AG09319 (cell line): ENCODE results near the gene TNFSF15.
"Not testable (repeated sequence)": the region's sequence is repeated elsewhere in the genome, so short reads cannot be mapped to it uniquely, and the experiment has no call there.

ENCODE experiments used
- DNase-seq: peaks from one replicate; pipeline ENCODE4 v3.0.0-alpha.2; 2010; ENCODE audit warnings: low read depth; ENCODE audit errors: extremely low read depth
- TF ChIP-seq, protein P1 (sequence below): IDR thresholded peaks from 2 replicates; pipeline ENCODE4 v1.5.1; 2011; ENCODE audit warnings: low read depth, mild to moderate bottlenecking, inconsistent platforms, low read length, moderate library complexity

TNFSF15 gene

DNA sequence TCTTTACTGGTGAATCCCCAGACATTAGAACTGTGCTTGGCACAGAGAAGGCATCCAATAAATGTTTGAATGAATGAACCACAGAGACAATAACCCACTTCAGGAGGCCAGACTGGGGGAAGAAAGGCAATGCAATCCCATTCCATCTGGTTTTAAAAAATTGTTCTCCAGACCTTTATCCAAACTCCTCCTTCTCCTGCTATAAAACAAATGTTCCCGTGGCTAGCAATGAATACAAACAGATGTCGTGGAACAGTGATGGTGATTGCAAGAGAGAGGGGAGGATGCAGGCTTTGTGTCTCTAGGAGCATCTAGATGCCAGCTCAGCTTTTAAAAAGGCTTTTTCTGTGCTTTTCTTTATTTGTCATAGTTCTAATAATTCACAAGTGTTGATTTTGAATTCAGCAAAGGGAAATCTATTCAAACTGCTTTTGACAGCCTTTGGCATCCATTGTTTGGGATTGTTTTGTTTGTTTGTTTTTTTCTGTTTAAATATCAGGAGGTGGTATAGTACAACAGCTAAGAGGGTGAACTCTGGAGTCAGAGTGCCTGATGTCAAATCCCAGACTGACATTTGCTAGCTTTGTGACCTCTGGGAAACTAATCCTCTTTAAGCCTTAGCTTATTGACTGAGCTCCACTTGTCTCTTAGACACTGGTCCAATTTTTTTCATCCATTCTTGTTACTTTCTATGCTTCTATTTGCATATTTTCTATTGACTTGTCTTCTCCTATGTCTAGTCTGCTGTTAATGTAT, 59.1 kb downstream of the TNFSF15 start:
- TF ChIP-seq, protein P1, sequence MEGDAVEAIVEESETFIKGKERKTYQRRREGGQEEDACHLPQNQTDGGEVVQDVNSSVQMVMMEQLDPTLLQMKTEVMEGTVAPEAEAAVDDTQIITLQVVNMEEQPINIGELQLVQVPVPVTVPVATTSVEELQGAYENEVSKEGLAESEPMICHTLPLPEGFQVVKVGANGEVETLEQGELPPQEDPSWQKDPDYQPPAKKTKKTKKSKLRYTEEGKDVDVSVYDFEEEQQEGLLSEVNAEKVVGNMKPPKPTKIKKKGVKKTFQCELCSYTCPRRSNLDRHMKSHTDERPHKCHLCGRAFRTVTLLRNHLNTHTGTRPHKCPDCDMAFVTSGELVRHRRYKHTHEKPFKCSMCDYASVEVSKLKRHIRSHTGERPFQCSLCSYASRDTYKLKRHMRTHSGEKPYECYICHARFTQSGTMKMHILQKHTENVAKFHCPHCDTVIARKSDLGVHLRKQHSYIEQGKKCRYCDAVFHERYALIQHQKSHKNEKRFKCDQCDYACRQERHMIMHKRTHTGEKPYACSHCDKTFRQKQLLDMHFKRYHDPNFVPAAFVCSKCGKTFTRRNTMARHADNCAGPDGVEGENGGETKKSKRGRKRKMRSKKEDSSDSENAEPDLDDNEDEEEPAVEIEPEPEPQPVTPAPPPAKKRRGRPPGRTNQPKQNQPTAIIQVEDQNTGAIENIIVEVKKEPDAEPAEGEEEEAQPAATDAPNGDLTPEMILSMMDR, result no peak
- DNase-seq, result peak; percentile 62

GRCh38 chr9:114745879-114746550, 59.8 kb downstream of the TNFSF15 start:
- TF ChIP-seq, protein P1, result no peak
- no peak for DNase-seq

DNA sequence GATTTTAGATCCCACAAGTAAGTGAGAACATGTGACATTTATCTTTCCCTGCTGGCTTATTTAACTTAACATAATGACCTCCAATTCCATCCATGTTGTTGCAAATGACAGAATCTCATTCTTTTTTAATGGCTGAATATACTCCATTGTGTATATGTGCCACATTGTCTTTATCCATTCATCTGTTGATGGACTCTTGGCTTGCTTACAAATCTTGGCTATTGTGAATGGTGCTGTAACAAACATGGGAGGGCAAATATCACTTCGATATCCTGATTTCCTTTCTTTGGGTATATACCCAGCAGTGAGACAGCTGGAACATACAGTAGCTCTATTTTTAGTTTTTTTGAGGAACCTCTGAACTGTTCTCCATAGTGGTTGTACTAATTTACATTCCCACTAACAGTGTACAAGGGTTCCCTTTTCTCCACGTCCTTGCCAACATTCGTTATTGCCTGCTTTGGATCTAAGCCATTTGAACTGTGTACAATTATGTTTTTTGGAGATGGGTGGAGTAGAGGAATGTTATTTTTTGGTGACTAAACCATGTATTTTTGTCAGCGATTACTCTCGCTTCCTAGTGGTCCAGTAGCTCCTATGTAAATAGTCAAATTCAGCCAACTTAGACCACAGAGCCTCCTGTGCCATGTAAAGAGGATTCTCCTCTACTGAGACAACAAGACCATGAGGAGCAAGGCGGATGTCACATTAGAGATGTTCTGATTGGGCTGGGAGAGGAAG, 60.6 kb downstream of the TNFSF15 start:
- TF ChIP-seq, protein P1, result no peak
- DNase-seq, result peak; percentile 22

DNA sequence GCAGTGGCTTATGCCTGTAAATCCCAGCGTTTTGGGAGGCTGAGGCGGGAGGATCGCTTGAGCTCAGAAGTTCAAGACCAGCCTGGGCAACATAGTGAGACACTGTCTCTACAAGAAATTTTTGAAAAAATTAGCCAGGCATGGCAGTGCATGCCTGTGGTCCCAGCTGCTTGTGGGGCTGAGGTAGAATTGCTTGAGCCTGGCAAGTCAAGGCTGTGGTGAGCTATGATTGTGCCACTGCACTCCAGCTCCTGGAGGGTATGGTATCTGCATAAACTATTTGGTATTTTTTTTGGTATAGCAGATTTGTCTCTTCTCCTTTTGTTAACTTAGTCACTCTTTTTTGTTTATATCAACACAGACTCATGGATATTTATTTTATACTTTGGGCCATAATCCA, 62.4 kb downstream of the TNFSF15 start:
- no peak for DNase-seq
- TF ChIP-seq, protein P1, result no peak

DNA sequence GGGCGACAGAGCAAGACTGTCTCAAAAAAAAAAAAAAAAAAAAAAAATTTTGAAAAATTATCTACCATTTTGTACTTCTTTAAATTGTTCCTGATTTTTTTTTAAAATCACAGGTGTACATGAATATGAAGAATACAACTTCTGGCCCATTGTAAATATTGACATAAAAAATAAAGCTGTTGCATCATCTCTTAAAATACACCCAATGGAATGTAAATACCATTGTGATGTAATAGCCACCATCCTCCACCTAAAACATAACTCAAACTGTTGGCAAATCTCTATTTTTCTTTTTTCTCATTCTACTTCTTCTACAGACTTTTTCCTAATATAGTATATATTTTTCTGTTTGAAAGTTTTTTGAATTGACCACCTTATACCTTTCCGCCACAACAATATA, 62.9 kb downstream of the TNFSF15 start:
- no peak for DNase-seq
- TF ChIP-seq, protein P1, result no peak

- DNase-seq, result not testable (repeated sequence)
Measured at GRCh38 chr9:114741521-114741920, 64.3 kb downstream of the TNFSF15 start.

DNA sequence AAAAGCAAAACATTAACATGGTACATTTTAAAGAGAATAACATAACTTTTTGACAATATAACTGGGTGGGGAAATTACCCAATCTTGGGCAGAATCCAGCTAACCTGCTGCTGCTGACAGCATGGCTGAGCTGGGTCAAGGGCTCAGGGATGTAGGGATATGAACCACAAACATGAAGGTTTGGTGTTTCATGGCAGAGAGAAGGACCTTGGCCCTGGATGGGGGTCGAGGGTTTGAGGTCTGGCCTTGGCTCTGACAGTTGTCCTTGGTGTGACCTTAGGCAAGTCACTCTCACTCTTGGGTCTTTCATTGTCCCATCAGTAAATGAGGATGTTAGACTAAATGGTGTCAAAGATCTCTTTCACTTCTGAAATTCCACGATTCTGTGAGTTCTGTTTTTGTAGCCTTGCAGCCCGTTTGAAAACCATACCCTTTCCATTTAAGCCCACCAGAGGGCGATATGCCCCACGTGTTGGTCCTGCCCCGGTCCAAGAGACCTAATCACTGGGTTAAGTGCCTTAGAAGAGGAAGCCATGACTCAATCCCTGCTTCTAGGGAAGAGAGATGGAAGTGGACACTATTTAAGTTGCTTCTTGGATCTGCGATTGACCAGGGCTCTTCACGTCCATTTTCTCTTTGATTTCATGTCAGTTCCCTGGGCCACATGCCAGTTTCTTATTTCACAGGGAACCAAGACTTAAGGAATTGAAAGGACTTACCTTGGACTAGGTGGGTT, 67.1 kb downstream of the TNFSF15 start:
- TF ChIP-seq, protein P1, result peak; percentile 77
- peak; percentile 70 for DNase-seq
